H9 (cell line): ENCODE results near the gene ARL4C. TPM values are rescaled to one million over a fixed set of nuclear protein-coding genes. Genes with fewer than 3 reads are reported as not detected.
A peak's percentile ranks its signal among the peaks of the same experiment; 100 is the strongest.

Source experiments
- DNase-seq: peaks from one replicate; pipeline ENCODE4 v3.0.0-alpha.2; 2017
- H2AFZ ChIP-seq: one replicate; pipeline ENCODE4 v1.6.1; 2013; ENCODE audit warnings: mild to moderate bottlenecking, low read length, control low read depth, moderate library complexity
- H2AK5ac ChIP-seq: 2 replicates; pipeline ENCODE4 v1.6.1; 2013; ENCODE audit warnings: low read length, control low read depth, mixed read lengths; ENCODE audit not compliant: insufficient read length
- H2BK120ac ChIP-seq: one replicate; pipeline ENCODE4 v1.6.1; 2013; ENCODE audit warnings: low read depth, mild to moderate bottlenecking, low read length, control low read depth, inconsistent platforms; ENCODE audit not compliant: poor library complexity, severe bottlenecking
- H2BK12ac ChIP-seq: 2 replicates; pipeline ENCODE4 v1.6.1; 2013; ENCODE audit warnings: low read length, control low read depth, mixed read lengths, low read depth; ENCODE audit not compliant: insufficient read length
- H2BK15ac ChIP-seq: 2 replicates; pipeline ENCODE4 v1.6.1; 2013; ENCODE audit warnings: low read depth, low read length, control low read depth
- H2BK20ac ChIP-seq: one replicate; pipeline ENCODE4 v1.6.1; 2013; ENCODE audit warnings: low read depth, mild to moderate bottlenecking, low read length, control low read depth, inconsistent platforms; ENCODE audit not compliant: poor library complexity, severe bottlenecking
- H2BK5ac ChIP-seq: 2 replicates; pipeline ENCODE4 v1.6.1; 2013; ENCODE audit warnings: low read length, control low read depth, mixed read lengths; ENCODE audit not compliant: insufficient read length
- H3K14ac ChIP-seq: 2 replicates; pipeline ENCODE4 v1.6.1; 2013; ENCODE audit warnings: low read length, control low read depth; ENCODE audit not compliant: insufficient read depth
- H3K18ac ChIP-seq: 2 replicates; pipeline ENCODE4 v1.6.1; 2013; ENCODE audit warnings: low read depth, mild to moderate bottlenecking, mixed read lengths, low read length, control low read depth; ENCODE audit not compliant: insufficient read length
- H3K23ac ChIP-seq: 2 replicates; pipeline ENCODE4 v1.6.1; 2013; ENCODE audit warnings: low read length, control low read depth, mixed read lengths, low read depth; ENCODE audit not compliant: insufficient read length
- H3K23me2 ChIP-seq: 2 replicates; pipeline ENCODE4 v1.6.1; 2013; ENCODE audit warnings: low read depth, mild to moderate bottlenecking, mixed read lengths, low read length, control low read depth; ENCODE audit not compliant: insufficient read length, poor library complexity, severe bottlenecking
- H3K27ac ChIP-seq: 2 replicates; pipeline ENCODE4 v1.5.1; 2013; ENCODE audit warnings: low read length, control low read depth, mixed read lengths, low read depth; ENCODE audit not compliant: insufficient read length
- H3K27me3 ChIP-seq: 2 replicates; pipeline ENCODE4 v1.6.1; 2013; ENCODE audit warnings: low read length, control low read depth, inconsistent platforms; ENCODE audit not compliant: insufficient read depth
- H3K4ac ChIP-seq: 2 replicates; pipeline ENCODE4 v1.6.1; 2013; ENCODE audit warnings: low read depth, mild to moderate bottlenecking, control low read depth, inconsistent platforms, low read length, moderate library complexity
- H3K4me1 ChIP-seq: 2 replicates; pipeline ENCODE4 v1.6.1; 2013; ENCODE audit warnings: low read length, control low read depth, inconsistent platforms; ENCODE audit not compliant: insufficient read depth
- H3K4me2 ChIP-seq: 2 replicates; pipeline ENCODE4 v1.6.1; 2013; ENCODE audit warnings: low read length, control low read depth, mixed read lengths; ENCODE audit not compliant: insufficient read length, insufficient read depth
- H3K56ac ChIP-seq: 2 replicates; pipeline ENCODE4 v1.6.1; 2013; ENCODE audit warnings: low read depth, mild to moderate bottlenecking, mixed read lengths, low read length, control low read depth; ENCODE audit not compliant: insufficient read length
- H3K79me1 ChIP-seq: 2 replicates; pipeline ENCODE4 v1.6.1; 2013; ENCODE audit warnings: low read depth, mild to moderate bottlenecking, moderate library complexity, low read length, control low read depth, inconsistent platforms; ENCODE audit not compliant: insufficient read depth, poor library complexity, severe bottlenecking
- H3K79me2 ChIP-seq: 2 replicates; pipeline ENCODE4 v1.6.1; 2013; ENCODE audit warnings: low read length, control low read depth, inconsistent platforms; ENCODE audit not compliant: insufficient read depth
- H3K9ac ChIP-seq: 2 replicates; pipeline ENCODE4 v1.6.1; 2013; ENCODE audit warnings: low read length, control low read depth, mixed read lengths; ENCODE audit not compliant: insufficient read length; ENCODE audit errors: extremely low read depth
- H3K9me3 ChIP-seq: one replicate; pipeline ENCODE4 v1.6.1; 2013; ENCODE audit warnings: low read depth, low read length, inconsistent platforms; ENCODE audit not compliant: control insufficient read depth
- H3T11ph ChIP-seq: one replicate; pipeline ENCODE4 v1.6.1; 2013; ENCODE audit warnings: mild to moderate bottlenecking, low read length, control low read depth, inconsistent platforms
- H4K20me1 ChIP-seq: one replicate; pipeline ENCODE4 v1.6.1; 2013; ENCODE audit not compliant: control insufficient read depth, insufficient read length, insufficient read depth
- H4K5ac ChIP-seq: 2 replicates; pipeline ENCODE4 v1.6.1; 2013; ENCODE audit warnings: low read depth, mild to moderate bottlenecking, mixed read lengths, low read length, control low read depth; ENCODE audit not compliant: insufficient read length
- H4K8ac ChIP-seq: replicated peaks from 2 replicates; pipeline ENCODE4 v1.6.1; 2013; ENCODE audit warnings: low read length, control low read depth, mixed read lengths, low read depth; ENCODE audit not compliant: insufficient read length
- H4K91ac ChIP-seq: 2 replicates; pipeline ENCODE4 v1.6.1; 2013; ENCODE audit warnings: low read depth, mild to moderate bottlenecking, moderate library complexity, mixed read lengths, low read length, control low read depth; ENCODE audit not compliant: insufficient read length
- H3K27ac Mint-ChIP-seq, 3 experiments: 2 replicates in 2 of 3; 3 replicates in 1 of 3; pipeline ENCODE4 v1.8.0; 2020 to 2021; ENCODE audit warnings: mixed read lengths in 3 of 3, mild to moderate bottlenecking in 1 of 3, moderate library complexity in 1 of 3
- H3K27me3 Mint-ChIP-seq: 2 replicates; pipeline ENCODE4 v1.8.0; 2021; ENCODE audit warnings: low read depth, mild to moderate bottlenecking, moderate library complexity, mixed read lengths
- H3K36me3 Mint-ChIP-seq, 3 experiments: 2 replicates in 2 of 3; 3 replicates in 1 of 3; pipeline ENCODE4 v1.8.0; 2020 to 2021; ENCODE audit warnings: low read depth in 3 of 3, mixed read lengths in 3 of 3; ENCODE audit not compliant: insufficient read depth in 1 of 3
- H3K4me1 Mint-ChIP-seq, 2 experiments: 2 replicates each; pipeline ENCODE4 v1.8.0; 2020; ENCODE audit warnings: mixed read lengths in 2 of 2
- H3K4me3 Mint-ChIP-seq, 2 experiments: 2 replicates in 1 of 2; 3 replicates in 1 of 2; pipeline ENCODE4 v1.8.0; 2020 to 2021; ENCODE audit warnings: mild to moderate bottlenecking in 2 of 2, mixed read lengths in 2 of 2, moderate library complexity in 1 of 2
- H3K9me3 Mint-ChIP-seq, 2 experiments: 2 replicates in 1 of 2; 3 replicates in 1 of 2; pipeline ENCODE4 v1.8.0; 2020; ENCODE audit warnings: mild to moderate bottlenecking in 2 of 2, mixed read lengths in 2 of 2, moderate library complexity in 1 of 2
- WGBS: extraction: QIAGEN DNeasy Blood & Tissue Kit; methylation state at CpG from one replicate; pipeline ENCODE4 v1.1.7; 2013; ENCODE audit warnings: missing lambda C conversion rate, low lambda C conversion rate, mixed read lengths; ENCODE audit not compliant: insufficient read length; ENCODE audit errors: extremely low coverage; 5-methylcytosine and 5-hydroxymethylcytosine counted together
- total RNA-seq: library from RNA; stranded (reverse); gene quantifications from 2 replicates; pipeline ENCODE4 v1.2.1, GENCODE V29; 2021
- TF ChIP-seq, protein P1 (sequence below): fragments of 200-600 bp; sonication (generic); conservative IDR thresholded peaks from 3 replicates; pipeline ENCODE4 v1.8.0; 2021; ENCODE audit warnings: antibody characterized with exemption, mild to moderate bottlenecking

The ARL4C gene
- total RNA-seq, 1 experiment from 2014 or later = 12.0 TPM

DNA sequence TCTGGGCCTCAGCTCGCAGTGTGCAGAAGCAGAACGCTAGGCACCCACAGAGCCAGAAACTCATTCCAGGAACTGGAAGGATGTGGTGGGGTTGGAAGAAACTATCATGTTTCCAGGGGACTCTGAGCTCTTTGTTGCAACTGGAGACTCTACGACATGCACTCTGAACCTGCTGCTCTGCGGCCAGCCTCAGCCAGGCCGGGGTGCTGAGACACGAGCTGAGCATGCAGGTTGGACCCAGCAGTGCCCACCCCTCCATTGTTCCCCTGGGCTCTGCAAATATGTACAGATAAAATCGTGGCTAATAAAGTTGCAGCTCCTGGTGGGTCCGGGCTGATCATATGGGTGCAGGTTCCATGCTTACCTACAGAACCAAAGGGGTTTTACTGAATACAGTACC, 37.6 kb upstream of the ARL4C start:
- Histone ChIP-seq H3K79me2 (no peaks in the 10 kb centered on the region), H3K23me2 (no peaks in the 10 kb centered on the region), H3K4me2 (no peak overlapping the region), H3K79me1 (no peaks in the 10 kb centered on the region), H2AK5ac (no peak overlapping the region), H3K14ac (no peak overlapping the region), H2BK15ac (no peak overlapping the region), H4K5ac (no peak overlapping the region), H4K91ac (no peak overlapping the region), H2AFZ (no peak overlapping the region), H3K4me1 (no peaks in the 10 kb centered on the region), H3K9me3 (no peaks in the 10 kb centered on the region), H3K27me3 (no peaks in the 10 kb centered on the region), H2BK120ac (no peak overlapping the region), H3T11ph (no peak overlapping the region), H3K4ac (no peak overlapping the region), H3K18ac (no peak overlapping the region), H3K27ac (no peak overlapping the region), H3K23ac (no peak overlapping the region), H2BK5ac (no peak overlapping the region), H4K20me1 (no peaks in the 10 kb centered on the region), H2BK20ac (no peak overlapping the region), H3K9ac (no peak overlapping the region), H4K8ac (no peak overlapping the region), H2BK12ac (no peak overlapping the region), H3K56ac (no peak overlapping the region)
- no CpG with 5 or more reads among the region's 8 CpGs for WGBS
- H3K27me3 Mint-ChIP-seq = peaks cover 3% of the 10 kb centered on the region
- no peak overlapping the region for H3K4me3 Mint-ChIP-seq
- H3K9me3 Mint-ChIP-seq = peaks cover 9 to 12% of the 10 kb centered on the region in 2 experiments; a peak in 4 of 5 replicates
- peak overlapping the region in 1 of 3 experiments; percentile 91; a peak in 1 of 7 replicates for H3K27ac Mint-ChIP-seq
- no peak for DNase-seq
- peaks cover 7 to 11% of the 10 kb centered on the region in 2 experiments for H3K4me1 Mint-ChIP-seq
- TF ChIP-seq, protein P1, sequence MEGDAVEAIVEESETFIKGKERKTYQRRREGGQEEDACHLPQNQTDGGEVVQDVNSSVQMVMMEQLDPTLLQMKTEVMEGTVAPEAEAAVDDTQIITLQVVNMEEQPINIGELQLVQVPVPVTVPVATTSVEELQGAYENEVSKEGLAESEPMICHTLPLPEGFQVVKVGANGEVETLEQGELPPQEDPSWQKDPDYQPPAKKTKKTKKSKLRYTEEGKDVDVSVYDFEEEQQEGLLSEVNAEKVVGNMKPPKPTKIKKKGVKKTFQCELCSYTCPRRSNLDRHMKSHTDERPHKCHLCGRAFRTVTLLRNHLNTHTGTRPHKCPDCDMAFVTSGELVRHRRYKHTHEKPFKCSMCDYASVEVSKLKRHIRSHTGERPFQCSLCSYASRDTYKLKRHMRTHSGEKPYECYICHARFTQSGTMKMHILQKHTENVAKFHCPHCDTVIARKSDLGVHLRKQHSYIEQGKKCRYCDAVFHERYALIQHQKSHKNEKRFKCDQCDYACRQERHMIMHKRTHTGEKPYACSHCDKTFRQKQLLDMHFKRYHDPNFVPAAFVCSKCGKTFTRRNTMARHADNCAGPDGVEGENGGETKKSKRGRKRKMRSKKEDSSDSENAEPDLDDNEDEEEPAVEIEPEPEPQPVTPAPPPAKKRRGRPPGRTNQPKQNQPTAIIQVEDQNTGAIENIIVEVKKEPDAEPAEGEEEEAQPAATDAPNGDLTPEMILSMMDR = no peak
- H3K36me3 Mint-ChIP-seq = peaks cover 0 to 5% (median 1%) of the 10 kb centered on the region in 3 experiments; a peak in 4 of 7 replicates
